ENCODE data around the gene KCNG2.

DNA sequence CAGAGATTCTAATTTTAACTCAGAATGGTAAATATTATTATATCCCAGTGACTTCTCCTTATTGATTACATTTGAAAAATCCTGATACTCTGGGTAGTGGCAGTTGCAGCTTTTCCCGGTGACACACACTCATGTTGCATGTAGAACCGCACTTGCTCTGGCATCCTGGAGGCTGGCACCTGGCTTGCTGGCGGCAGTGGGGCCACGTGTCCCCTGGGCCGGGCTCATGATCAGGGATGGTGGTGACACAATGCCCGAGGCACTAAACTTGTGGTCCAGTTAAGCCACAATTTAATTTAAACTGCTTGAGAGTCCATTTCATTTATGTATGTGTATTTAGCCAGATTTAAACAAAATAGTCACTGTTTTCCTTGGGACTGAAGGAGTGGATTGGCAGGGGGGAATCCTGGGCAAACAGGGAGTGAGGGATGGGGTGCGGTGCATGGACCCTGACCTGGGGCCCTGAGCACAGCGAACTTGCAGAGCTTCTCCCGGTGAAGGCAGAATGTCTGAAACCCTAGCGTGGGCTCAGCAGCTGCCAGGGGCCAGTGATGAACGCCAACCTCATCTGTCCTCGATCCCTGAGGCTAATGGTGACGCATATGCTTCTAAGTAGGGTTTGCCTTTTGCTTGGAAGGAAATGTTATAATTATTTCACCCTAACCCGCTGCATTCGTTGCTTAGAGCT, 50.0 kb downstream of the KCNG2 start:
- no peak for TF ChIP-seq EHMT2 (IDR thresholded peaks at IDR 0.05; ENCODE audit: borderline replicate concordance, low read depth, low read length)
- no peak for TF ChIP-seq ZNF431 (CRISPR knock-in tag; IDR thresholded peaks at IDR 0.05; ENCODE audit: borderline replicate concordance, low read depth)
- no peak for TF ChIP-seq POLR2AphosphoS5 (IDR thresholded peaks at IDR 0.05; ENCODE audit: low read depth, low read length)
- no peak for TF ChIP-seq SMC3 (IDR thresholded peaks at IDR 0.05; ENCODE audit: low read length)
- TF ChIP-seq JUND (CRISPR knock-in tag; IDR thresholded peaks at IDR 0.05) = no peak
- TF ChIP-seq FOXK1 (CRISPR knock-in tag; IDR thresholded peaks at IDR 0.05; ENCODE audit: borderline replicate concordance, low read depth) = no peak

Measured in HepG2 (cell line).